A673 (cell line): ENCODE measurements around the gene TMEM236.

Source experiments
- CTCF ChIP-seq: fragments of 300-800, 200-600 bp; sonication (generic); conservative IDR thresholded peaks from 2 replicates; pipeline ENCODE4 v1.5.1; 2017; ENCODE audit warnings: low read depth, mild to moderate bottlenecking, antibody characterized with exemption, low read length, moderate library complexity, mixed read lengths
- EZH2 ChIP-seq: fragments of 200-600 bp; sonication (generic); IDR thresholded peaks from 2 replicates; pipeline ENCODE4 v1.6.1; 2017; ENCODE audit warnings: borderline replicate concordance, low read depth, mild to moderate bottlenecking, mixed read lengths, antibody characterized with exemption, low read length; ENCODE audit not compliant: poor library complexity, severe bottlenecking

- TF ChIP-seq CTCF, result no peak
- no peak for TF ChIP-seq EZH2
Measured at GRCh38 chr10:17841050-17841449, 89.0 kb downstream of the TMEM236 start.
